ENCODE measurements around the gene TRPV4.
"Not testable (repeated sequence)": the region's sequence is repeated elsewhere in the genome, so short reads cannot be mapped to it uniquely, and the experiment has no call there.

The TRPV4 gene

DNA sequence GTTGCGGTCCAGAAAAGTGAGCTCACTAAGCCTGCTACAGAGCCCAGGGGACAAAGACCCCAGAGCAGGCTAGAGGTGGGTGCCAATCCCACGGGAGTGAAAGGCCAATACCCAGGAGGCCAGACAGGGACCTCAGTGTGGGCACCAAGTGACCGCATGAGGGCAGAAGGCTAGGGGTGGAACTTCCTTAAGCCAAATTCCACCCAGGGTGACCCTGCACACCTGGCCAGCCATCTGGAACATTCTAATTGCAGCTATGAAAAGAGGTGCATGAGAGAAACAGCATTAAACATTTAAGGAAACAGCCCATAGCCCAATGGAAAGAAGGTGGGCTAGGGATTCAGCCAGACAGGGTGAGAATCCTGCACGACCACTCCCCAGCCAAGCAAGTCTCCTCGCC, 27.8 kb upstream of the TRPV4 start:
- DNase-seq (ENCODE audit: low spot score), result no peak

DNA sequence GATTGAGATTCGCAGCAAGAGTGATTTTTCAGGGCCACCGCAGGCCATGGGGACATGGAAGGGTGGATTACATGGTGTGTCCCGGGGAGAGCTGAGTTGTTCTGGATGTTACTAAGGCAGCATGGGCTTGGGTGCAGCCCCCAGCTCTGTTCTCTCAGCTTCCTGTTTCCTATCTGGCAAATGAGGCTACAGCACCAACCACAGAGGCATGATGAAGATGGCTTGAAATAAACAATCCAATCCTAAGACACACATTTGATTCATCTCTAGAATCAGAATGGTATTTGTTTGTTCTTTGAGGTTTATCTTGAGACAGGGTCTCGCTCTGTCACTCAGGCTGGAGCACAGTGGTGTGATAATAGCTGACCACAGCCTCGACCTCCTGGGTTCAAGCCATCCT, 25.6 kb upstream of the TRPV4 start:
- no peak for DNase-seq (ENCODE audit: low spot score)

DNA sequence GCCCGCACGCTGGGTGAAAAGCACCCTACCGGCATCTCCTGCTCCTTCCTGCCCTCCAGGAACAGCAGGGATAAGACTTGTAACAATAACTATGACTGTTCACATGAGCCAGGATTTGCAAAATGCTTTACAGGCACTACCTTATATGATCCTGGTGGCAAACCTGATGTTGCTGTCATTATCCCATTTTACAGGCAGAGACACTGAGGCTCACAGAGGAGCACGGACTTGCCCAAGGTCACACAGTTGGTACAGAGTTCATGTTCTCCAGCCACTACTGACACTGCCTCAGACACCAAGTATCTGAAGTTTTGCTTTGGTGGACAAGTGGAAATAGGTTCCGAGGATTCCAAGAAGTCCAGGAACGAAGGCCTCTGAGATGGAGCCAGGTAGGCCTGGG, 24.5 kb upstream of the TRPV4 start:
- DNase-seq (ENCODE audit: low spot score), result no peak

DNA sequence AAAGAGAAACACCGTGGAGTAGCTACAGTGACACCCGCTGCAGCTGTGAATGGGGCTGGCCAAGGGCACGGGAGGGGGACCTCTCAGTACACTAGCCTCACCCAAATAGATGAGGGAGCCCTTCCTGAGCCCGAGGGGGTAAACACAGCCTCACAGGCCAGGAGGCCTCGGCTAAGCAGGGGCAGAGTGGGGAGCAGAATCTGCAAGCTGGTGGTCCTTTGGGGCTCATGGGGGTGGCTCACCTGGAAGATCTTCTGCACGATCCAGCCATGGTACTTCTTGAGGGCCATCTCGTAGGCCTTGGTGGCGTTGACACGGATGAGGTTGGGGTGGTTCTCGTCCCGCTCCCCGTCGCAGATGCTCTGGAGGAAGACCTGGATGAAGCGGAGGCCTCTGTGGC, 22.2 kb upstream of the TRPV4 start:
- DNase-seq (ENCODE audit: low spot score), result no peak

DNA sequence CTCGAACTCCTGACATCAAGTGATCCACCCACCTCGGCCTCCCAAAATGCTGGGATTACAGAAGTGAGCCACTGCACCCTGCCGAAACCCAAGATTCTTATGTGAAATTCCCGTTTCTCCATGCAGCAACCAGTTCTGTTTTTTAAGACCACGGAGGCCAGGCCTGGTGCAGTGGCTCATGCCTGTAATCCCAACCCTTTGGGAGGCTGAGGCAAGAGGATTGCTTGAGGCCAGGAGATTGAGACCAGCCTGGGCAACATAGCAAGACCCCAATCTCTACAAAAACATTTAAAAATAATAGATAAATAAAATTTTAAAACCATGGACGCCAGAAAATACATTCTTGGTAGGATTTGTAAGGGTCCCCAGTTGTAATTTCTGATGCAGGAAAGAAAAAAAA, 17.3 kb upstream of the TRPV4 start:
- not testable (repeated sequence) for DNase-seq (ENCODE audit: low spot score)

DNA sequence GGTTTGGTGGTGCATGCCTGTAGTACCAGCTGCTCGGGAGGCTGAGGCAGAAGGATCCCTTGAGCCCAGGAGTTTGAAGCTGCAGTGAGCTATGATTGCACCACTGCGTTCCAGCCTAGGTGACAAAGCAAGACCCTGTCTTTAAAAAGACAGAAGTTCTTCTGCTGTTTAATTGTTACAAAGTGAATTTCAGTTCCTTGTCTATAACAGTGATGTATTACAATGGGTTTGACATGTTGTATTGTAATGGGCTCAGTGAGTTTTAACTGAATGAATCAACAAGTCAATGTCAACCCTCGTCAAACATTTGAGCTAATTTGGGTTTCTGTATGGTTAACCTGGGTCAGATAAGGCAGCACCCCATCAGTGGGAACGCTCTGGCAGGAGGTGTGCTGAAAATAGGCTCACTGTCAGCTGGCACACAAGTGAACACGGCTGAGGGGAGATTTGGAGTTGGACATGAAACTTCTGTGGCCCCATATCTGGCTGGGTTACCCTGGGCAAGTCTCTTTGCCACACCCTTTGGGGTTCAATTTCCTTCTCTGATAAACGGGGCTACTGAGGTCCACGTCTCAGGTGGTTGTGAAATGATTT, 14.0 kb upstream of the TRPV4 start:
- no peak for DNase-seq (ENCODE audit: low spot score)

DNA sequence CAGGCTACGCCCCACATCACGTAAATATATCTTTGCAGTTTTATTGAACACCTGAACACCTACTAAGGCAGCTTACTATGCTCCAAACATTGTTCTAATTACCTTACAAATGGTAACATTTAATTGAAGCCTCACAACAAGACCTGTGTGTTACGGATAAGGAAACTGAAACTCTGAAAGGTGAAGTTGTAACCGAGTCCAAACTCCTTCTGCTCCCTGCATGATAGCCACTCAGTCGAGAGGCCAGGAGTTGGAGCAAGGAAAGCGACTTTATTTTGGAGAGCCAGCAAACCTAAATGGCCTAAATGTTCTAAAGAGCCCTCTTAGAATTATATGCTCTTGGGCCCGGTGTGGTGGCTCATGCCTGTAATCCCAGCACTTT, 12.6 kb upstream of the TRPV4 start:
- DNase-seq (ENCODE audit: low spot score), result no peak

DNA sequence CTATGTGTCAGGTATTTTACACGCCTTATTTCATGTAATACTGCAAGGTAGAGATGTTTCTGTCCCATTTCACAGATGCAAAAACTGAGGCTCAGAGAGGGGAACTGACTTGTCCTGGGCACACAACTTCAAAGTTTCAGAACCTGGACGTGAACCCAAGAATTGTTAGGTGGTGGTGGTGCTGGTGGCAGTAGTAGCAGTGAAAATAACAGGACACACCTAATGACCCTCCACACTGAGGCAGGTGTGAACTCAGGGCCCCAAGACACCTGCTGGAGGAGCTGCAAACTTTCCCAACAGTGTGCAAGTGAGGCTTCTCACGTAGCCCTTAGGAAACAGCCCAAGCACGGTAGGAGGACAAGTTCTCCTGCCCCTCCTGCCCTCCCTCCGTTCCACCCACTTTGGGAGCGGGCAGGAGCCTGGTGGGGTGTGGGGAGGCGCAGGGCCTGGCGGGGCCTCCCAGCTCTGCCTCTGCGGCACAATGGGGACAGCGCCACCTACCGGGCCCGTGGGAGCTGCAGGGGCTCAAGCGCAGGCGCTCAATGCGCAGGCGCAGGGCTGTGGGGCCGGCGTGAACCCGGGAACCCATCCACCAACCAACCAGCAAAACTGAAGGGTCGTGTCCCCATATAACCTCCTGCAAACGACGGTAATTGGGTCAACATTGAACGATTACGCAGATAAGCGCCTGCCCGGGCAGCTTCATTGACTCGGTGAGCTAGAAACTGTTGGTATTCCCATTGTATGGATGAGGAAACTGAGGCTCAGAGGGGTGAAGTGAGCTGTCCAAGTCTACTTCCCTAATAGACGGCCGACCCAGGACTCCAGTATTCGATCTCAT, 12.0 kb upstream of the TRPV4 start:
- peak; percentile 80 for DNase-seq (ENCODE audit: low spot score)

DNA sequence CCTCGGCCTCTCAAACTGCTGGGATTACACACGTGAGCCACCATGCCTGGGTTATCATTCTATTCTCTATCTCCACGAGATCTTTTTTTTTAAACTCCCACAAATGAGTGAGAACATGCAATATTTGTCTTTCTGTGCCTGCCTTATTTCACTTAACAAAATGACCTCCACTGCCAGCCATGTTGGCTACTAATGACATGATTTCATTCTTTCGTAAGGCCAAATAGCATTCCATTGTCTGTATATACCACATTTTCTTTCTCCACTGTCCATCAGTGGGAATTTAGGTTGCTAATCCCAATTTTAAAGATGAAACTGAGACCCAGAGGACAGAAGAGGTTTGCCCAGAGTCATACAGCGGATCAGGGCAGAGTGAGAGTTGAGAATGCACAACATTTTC, 10.9 kb upstream of the TRPV4 start:
- DNase-seq (ENCODE audit: low spot score), result no peak

DNA sequence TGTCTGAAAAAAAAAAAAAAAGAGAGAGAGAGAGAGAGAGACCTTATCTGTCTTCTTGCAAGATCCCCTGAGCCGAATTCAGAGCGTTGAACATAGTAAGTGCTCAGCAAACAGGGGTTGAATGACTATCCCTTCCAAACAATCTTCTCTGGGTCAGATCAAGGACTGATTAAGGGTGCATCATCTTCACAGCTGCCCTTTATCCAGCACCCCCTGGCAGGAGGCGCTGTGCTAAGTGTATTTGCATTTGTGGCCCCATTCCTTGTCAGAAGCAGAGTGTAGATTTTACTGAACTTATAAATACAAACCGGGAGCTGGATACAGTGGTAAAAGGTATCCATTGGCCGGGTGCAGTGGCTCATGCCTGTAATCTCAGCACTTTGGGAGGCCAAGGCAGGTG, 8.8 kb upstream of the TRPV4 start:
- no peak for DNase-seq (ENCODE audit: low spot score)

DNA sequence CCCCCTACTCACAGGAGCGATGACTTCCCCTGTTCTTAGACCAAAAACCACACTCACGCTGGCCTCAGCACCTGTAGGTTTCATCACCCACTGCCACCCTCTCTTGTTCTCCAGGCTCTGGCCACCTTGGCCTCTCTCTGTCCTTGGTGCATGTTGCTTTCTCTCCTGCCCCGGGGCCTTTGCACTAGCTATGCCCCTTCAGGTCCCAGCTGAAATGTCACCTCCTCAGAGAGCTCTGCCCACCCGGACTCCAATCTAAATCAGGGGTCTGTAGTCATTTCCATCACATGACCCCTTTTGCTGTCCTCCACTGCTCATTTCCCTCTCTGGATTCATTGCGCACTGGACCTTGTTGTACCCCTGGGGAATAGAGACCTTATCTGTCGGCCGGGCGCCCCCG, 8.2 kb upstream of the TRPV4 start:
- DNase-seq (ENCODE audit: low spot score), result no peak

DNA sequence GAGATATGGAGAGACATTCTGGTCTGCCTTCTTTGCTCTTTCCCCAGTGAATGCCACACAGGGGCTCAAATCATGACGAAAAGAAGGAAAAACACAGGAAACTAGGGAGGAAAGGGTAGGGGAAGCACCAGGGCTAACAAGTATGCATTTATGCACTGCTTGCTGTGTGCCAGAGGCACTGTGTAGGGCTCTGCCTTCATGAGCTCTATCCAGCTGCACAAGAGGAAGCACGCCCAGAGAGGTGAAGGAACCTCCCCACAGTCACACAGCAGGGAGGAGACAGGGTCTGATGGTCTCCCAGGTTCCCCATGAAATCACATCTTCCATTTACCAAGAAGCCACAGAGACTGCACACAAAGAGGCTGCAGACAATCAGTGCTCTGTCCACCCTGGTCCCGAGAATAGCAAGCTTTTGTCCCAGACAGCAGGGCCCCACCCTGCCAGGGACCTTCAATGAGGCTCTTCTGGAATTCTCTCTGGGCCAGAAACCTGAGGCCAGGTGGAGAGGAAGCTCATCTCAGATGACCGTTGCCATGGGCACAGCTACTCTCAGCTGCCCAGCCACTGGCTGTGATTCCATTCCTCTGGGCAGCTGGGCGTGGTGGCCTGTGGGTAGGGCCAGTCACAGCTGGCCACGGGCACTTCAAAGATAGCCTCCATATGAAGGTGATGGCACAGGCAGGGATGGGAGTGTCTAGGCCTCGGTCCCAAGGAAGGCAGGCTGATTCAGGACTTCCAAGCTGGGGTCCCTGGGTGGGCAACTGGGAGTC, 7.3 kb upstream of the TRPV4 start:
- DNase-seq (ENCODE audit: low spot score), result no peak

DNA sequence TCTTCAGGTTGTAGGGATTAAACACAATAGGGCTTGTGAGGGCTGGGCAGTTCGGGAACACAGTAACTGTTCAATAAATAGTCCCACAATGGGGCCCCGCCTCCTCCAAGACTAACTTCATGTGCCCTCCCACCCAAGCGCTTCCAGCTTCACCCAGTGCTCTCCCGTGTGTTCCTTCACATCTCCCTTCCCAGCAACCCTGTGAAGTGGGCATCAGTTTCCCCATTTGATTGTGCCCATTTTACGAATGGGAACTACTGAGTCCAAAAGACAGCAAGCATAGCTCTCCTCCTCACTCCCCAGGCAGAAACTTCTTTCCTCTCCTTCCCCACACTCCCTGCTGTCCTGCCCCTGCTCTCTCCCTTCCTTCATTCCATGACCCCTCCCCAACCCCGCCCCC, 6.2 kb upstream of the TRPV4 start:
- DNase-seq (ENCODE audit: low spot score), result no peak

DNA sequence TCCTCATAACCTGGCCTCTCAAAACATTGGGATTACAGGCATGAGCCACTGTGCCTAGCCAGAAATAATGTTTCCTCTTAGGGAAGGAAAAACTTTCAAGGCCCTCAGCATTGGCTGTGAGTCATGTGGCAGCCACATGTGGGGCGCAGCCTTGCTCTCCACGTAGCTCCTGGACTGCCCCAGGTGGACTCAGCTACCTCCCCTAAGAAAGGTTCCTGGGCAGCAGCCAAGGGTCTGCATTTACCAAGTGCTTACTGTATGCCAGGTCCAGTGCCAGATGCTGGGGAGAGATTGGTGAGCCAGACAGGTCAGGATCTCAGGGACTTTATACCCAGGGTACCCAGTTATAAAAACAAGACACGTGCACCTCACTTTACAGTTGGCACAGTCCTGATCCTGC, 3.7 kb upstream of the TRPV4 start:
- DNase-seq (ENCODE audit: low spot score), result no peak

DNA sequence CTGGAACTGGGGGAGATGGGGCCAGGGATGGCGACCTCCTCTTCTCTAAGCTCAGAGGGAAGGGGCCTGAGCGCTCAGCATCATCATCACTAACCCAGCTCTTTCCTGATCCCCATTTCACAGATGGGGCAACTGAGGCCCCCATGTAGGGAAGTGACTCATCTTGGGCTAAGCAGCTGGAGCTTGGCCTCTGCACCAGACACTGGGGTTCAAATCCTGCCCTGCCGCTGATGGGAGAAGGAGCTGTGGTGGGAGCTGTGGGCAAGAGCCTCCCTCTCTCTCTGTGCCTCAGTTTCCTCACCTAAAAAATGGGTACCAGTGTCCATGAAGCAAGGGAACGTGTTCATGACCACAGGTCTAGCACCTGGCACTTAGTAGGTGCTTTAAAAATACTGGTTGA, 2.6 kb upstream of the TRPV4 start:
- DNase-seq (ENCODE audit: low spot score), result no peak

DNA sequence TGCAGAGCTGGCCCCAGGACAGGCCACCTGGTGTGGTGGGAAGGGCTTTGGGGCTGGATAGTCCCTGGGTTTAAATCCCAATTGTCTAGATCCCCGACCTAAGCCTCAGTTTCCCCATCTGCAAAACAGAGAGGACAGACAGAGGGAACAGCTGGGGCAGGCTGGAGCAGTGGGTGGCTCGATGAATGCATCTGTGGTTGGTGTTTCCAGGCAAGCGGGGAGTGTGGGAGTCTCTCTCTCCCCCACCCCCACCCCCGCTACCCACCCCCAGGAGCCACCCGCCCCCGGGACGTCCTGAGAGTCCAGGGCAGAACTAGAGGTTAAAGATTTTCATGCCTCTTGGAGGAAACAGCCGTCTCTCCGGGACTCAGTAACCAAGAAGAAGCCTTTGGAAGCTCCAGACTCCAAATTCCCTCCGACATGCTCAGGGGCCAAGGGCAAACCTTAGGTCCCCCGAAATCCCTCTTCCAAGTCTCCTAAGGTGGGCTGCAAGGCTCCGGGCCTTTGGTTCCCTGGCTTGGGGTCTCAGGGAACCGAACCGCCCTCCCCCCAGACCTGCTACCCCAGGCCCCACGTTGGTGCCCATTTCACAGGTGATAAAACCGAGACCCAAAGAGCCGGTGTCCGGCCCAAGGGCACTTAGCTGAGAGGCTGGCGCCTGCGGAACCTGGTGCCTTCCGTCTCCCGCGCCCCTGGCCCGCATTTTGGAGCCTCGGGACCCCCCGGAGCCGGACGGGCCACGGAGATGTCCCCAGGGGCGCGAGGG, 474 bp downstream of the TRPV4 start:
- DNase-seq (ENCODE audit: low spot score), result no peak

DNA sequence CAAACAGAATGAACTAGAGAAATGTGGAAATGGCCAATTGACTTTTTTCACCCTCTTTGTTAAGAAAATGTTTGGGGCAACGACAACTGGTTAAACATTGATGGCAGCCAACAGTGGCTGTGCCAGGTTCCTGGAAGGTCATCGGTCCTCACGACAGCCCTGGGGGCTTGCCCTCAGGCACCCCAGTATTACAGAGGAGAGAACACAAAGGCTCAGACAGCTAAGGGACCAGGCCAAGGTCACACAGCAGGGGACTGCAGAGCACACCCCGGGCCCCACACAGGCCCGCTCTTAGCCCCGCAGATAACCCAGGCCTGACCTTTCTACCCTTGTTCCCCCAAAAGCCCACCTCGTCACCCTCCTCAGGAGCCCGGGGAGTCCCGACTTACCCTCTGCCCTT, 1.3 kb downstream of the TRPV4 start:
- no peak for DNase-seq (ENCODE audit: low spot score)

DNA sequence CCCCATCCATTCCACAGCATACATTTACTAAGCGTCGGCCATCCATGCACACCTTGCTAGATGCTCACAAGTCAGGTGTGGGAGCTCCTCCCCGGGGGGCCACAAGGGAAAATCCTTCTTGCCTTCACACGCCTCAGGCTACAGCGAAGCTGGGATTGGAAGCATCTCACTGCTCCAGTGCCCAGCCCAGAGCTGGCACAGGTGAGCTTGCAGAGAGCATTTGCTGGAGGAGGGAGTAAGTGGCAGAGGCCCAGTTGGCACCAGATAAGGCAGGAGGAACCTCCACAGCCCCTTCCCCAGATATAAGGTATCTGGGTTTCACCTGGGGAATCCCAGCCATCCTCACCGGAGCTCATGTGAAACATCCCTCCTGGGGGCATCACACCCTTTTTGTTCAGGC, 1.8 kb downstream of the TRPV4 start:
- no peak for DNase-seq (ENCODE audit: low spot score)

DNA sequence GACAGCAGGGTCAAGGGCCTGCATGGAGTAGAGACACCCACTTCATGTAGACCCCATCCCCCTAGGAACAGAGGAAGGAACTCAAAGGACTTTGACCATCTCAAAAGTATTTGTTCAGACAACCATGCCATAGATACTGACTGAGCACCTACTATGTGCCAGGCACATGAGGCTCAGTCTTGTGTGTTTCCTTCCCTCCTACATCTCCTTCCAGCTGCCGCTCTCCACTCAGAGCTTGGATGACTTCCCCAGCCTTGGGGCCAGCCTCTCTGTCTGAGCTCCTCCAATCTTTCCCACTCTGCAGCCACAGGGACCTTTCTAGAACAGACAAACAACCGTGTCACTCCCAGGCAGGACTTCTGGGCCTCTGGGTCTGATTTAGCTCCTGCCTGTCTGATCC, 2.5 kb downstream of the TRPV4 start:
- no peak for DNase-seq (ENCODE audit: low spot score)

DNA sequence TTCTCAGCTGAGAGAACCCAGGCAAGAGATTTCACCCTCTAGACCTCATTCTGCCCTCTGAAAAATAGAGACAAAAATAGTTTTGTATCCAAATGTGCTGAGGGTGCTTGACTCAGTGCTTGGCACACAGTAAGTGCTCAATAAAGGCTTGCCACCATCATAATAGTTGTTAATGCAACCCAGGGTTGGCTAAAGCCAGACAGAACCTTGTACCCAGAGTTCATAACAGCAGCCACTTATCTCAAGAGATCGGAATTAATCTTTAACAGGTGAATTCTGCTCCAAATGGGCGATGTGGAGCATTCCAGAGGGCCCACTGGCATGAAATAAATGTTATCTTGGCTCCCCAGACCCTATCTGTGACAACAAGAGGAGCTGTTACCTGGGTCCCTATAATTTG, 2.9 kb downstream of the TRPV4 start:
- DNase-seq (ENCODE audit: low spot score), result no peak

DNA sequence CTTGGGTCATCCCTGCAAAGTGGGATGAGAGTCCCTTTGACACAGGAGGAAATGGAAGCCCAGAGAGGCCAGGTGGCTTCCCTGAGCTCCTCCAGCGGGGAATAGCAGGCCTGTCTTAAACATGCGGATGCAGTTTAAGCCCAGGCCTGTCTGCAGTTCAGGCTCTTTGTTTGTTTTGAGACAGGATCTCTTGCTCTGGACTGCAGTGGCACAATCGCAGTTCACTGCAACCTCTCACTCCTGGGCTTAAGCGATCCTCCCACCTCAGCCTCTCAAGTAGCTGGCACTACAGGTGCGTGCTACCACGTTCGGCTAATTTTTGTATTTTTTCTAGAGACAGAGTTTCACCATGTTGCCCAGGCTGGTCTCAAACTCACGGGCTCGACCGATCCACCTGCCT, 3.5 kb downstream of the TRPV4 start:
- no peak for DNase-seq (ENCODE audit: low spot score)

All from SK-N-DZ (cell line).